ENCODE measurements around the gene AKAP8L. TPM values are rescaled to one million over a fixed set of nuclear protein-coding genes. Genes with fewer than 3 reads are reported as not detected.

AKAP8L gene
- total and polyA plus RNA-seq, 9 of the 15 experiments (the other 6 are each of a cell fraction or from before 2014, with no cell fraction given) = 2.4 to 116 (median 70.7) TPM

GRCh38 chr19:15371119-15371518, 47.7 kb downstream of the AKAP8L start:
- Histone ChIP-seq H3K4me2 (ENCODE audit: insufficient read depth, low read length) (no peak overlapping the region), H3K4me3 (no peak overlapping the region), H2AFZ (ENCODE audit: low read depth, low read length) (no peak overlapping the region), H3K79me2 (ENCODE audit: control insufficient read depth, insufficient read depth, low read length) (peaks cover 31% of the 10 kb centered on the region), H3K9ac (ENCODE audit: insufficient read depth in 1 of 2, low read depth in 2 of 2, low read length in 2 of 2) (peak overlapping the region in 1 of 2 experiments; percentile 35; a peak in 1 of 4 replicates), H3K9me1 (ENCODE audit: control insufficient read depth, insufficient read depth, low read length) (peaks cover 3% of the 10 kb centered on the region), H3K27me3 (ENCODE audit: control insufficient read depth in 2 of 2, insufficient read depth in 2 of 2, low read length in 2 of 2) (no peaks in the 10 kb centered on the region), H3K9me3 (replicated peaks; ENCODE audit: control insufficient read depth, insufficient read depth, low read depth, low read length) (no peaks in the 10 kb centered on the region), H3K4me1 (replicated peaks in 1 of 2; ENCODE audit: control insufficient read depth in 2 of 2, insufficient read depth in 2 of 2, low read length in 2 of 2) (peaks cover 0 to 28% of the 10 kb centered on the region in 2 experiments; a peak in 3 of 5 replicates), H3K36me3 (ENCODE audit: control insufficient read depth, insufficient read depth, low read length) (peaks cover 93% of the 10 kb centered on the region; the same call in 2 of the 3 replicates), H4K20me1 (replicated peaks; ENCODE audit: control insufficient read depth, insufficient read depth, low read length) (peaks cover 15% of the 10 kb centered on the region), H3K27ac (ENCODE audit: extremely low read depth, low read depth, low read length) (no peak overlapping the region)
- in situ Hi-C loops (cut with MboI) (no loop called here), intact Hi-C loops (cut with micrococcal nuclease) (no loop called here)
- BruUV-seq (replicated peaks) = no TSS peak
- ATAC-seq (no peak), DNase-seq (ENCODE audit: extremely low read depth in 1 of 4, low spot score in 3 of 4) (no peak), FAIRE-seq (no peak)
- ChIA-PET POLR2A (interaction anchor here (0.6 to 3.4 kb wide), 5 partner anchors 8 to 120 kb away, joined by 3 to 21 read pairs (median 5); partner anchors contain the start of gene AKAP8), CTCF (ENCODE audit: low intra/inter-chr PET ratio) (no interaction called here)
- 100% methylated on average over 5 of the region's 7 CpGs for WGBS (ENCODE audit: insufficient coverage, low coverage, missing lambda C conversion rate)
- TF ChIP-seq PCBP1 (IDR thresholded peaks at IDR 0.05; ENCODE audit: low read depth, low read length, poor library complexity, severe bottlenecking) (no peak), ZNF639 (CRISPR knock-in tag; conservative IDR thresholded peaks at IDR 0.05 in 1 of 2, IDR thresholded peaks at IDR 0.05 in 1 of 2) (no peak), FOXJ3 (CRISPR knock-in tag; IDR thresholded peaks at IDR 0.05) (no peak), ZNF584 (CRISPR knock-in tag; IDR thresholded peaks at IDR 0.05; ENCODE audit: low read depth) (no peak), PTRF (tag; IDR thresholded peaks at IDR 0.05) (no peak), CEBPG (CRISPR knock-in tag; IDR thresholded peaks at IDR 0.05) (no peak), CEBPG (tag; conservative IDR thresholded peaks at IDR 0.05 in 1 of 2, IDR thresholded peaks at IDR 0.05 in 1 of 2) (no peak), TAF1 (IDR thresholded peaks at IDR 0.05; ENCODE audit: control insufficient read depth, extremely low read depth, insufficient read depth, low read length, severe bottlenecking) (no peak), NFIX (CRISPR knock-in tag; IDR thresholded peaks at IDR 0.05; ENCODE audit: low read depth) (no peak), CAMTA2 (CRISPR knock-in tag; conservative IDR thresholded peaks at IDR 0.05) (no peak), ETS2 (tag; IDR thresholded peaks at IDR 0.05; ENCODE audit: borderline replicate concordance, poor library complexity, severe bottlenecking) (no peak), BRCA1 (IDR thresholded peaks at IDR 0.05) (no peak), BRCA1 (CRISPR knock-in tag; IDR thresholded peaks at IDR 0.05) (no peak)
